Diencephalon (tissue), 1 donor: Measurements from ENCODE around the gene RNF123. TPM values are rescaled to one million over a fixed set of nuclear protein-coding genes. Genes with fewer than 3 reads are reported as not detected.

ENCODE experiments used
- small RNA-seq: library from RNA; depleted of rRNA; stranded (forward); fragments of <200 nt; gene quantifications from one replicate; pipeline ENCODE3, GENCODE V24; 2014
- total RNA-seq: library from RNA; depleted of rRNA; stranded (reverse); fragments of >200 nt; gene quantifications from one replicate; pipeline ENCODE4 v1.2.3, GENCODE V29; 2014

The RNF123 gene
- total RNA-seq: 28.6 TPM

DNA sequence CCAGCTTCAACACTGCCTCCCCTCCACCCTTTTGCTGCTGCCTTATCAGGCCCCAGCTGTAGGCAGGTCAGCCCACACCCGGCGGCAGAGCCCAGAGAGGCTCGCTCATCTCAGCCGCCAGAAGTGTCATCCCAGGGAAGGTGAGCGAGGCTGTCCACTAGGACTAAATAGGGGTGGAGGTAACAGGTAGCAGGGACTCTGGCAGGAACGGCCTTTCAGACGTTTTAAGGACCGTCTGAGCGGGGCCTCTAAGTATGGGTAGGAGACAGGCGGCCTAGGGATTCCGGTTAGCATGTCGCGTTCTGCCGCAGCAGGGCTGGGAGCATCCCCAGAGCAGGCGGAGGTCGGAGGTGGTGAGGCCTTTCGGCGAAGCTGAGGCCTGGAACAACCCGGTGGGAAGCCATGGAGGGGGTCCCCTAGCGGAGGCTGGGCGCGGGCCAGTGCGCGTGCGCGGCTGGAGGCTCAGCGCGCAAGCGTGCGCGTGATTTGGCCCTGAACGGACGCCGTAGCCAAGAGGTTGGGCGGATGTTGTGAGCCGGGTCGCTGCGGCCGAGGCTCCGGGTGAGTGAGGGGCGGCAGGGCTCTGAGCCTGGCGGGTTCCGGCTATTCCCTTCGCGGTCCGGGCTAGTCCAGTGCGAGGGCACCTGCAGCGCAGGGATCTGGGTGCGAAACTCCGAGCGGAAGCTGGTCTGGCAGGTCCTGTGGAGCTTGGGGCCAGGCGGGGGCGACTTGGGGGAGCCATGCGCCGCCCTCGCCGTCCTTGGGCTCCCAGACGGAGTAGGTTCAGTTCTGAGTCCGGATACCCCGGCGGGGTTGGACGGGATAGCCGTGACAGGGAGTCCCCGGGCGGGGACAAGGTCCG lies at the start of gene RNF123, which contains the start of gene MST1:
RNF123 (plus strand) TSS at position 512 of the 862 bp plus-strand sequence. CDS start 1,609 bp downstream, outside the sequence.
MST1 (minus strand) TSS at position 429 of the 862 bp plus-strand sequence. CDS start 783 bp downstream, outside the sequence.

DNA sequence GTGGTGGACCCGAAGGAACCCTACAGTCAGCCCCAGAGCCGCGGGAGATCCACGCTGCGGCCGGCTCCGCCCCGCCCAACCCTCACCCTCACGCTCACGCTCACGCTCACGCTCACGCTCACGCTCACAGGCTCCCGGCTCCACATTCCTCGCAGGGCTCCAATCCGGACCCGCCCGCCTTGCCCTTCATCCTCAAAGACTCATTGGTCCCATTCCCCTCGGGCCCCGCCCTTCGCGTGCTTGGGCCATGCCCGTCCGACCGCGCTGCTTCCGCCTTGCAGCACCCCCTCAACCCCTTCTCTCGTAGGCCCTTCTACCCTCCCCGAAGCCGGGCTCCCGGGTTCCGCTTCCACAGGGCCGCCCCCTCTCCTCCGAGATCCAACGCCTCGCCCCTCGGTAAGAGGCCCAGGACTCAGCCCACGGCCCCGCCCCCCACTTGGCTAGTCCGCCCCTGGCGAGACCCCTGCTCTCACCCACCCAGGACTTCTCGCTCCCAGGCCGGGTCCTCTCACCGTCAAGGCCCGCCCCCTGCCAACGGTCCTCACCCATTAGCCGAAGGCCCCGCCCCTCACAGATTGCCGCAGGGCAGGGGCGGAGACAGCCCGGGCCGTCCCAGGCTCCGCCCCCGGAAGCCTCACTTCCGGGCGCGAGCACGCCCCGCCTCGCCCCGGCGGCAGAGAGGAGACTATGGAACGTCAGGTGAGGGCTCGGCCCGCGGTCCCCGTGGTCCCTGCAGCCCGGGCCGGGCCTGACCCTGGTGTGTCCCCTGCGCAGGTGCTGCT lies 15.5 kb upstream of the RNF123 start, which contains the start of gene APEH:
APEH (plus strand) TSS at position 637 of the 782 bp plus-strand sequence; CDS start at position 688, 51 bp downstream.

DNA sequence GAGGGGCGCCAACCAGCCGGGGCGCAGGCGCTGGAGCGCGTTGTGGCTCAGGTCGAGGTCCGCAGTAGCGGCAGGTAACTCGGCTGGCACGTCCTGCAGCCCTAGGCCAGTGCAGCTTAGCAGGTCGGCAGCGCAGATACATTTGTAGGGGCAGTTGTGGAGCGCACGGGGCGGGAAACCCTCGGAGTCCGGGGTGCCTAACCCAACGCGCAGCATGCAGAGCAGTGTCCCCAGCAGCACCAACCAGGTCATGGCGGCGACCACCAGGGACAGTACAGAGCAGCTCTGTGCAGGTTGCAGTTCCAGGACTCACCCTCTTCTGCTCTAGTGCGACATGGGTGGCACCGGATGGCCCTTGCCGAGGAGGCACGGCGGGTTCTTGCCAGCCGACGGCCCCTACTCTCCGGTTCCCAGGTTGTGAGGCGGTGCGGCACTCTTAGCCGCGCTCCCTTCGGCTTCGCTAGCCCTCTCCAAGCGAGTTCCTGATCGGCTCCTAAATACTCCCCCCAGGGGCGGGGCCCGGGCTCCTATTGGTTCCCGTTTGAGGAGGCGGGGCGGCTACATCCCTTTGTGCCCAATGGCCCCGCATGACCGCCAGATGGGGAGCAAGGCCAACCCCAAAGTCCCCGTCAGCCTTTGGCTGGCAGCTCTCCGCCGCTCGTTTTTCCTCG lies 30.0 kb downstream of the RNF123 start, which contains the start of gene AMIGO3:
AMIGO3 (minus strand) TSS at position 471 of the 671 bp plus-strand sequence; CDS start at position 252, 219 bp downstream.

DNA sequence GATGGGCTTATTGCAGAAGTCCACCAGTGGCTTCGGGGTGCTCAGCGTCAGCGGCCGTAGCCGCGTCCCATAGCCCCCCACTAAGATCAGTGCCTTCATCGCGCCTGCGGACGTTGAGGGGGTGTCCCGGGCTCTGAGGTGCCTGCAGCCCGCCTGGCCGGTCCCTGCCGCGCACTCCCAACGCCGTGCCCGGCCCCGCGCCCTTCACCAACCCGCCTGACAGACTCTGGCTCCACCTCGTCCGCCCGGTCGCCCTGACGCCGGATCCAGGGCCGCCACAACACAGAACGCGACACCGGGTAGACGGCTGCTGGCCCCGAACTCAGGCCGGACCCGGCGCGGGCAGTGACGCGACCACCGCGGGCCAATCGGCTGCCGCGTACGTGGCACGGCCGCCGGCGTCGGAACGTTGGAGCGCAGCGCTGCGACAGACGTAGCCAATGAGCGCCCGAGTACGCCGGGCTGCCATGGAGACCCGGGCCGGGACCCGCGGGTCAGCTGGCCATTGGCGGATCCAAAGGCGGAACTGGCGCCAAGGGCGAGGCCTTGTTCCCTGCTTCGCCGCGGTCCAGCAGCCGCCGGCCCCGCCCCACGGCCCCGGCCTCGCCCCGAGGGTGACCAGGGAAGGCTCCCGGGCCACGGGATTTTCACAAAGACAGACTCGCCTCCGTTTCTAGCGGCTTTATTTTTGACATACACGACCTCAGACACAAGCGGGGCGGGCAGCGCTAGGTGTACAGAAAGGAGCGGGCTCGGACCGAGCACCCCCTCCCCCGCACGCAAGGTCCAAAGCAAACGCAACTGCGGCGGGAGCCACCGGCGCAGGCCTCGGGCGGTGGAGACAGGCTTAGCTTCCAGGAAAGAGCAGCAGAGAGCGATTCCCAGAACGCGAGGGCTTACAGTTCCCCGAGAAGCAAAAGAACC lies 34.5 kb downstream of the RNF123 start, which contains the start of gene GMPPB:
GMPPB (minus strand) TSS at position 324 of the 924 bp plus-strand sequence; CDS start at position 99, 225 bp downstream.

Small RNA genes within 50 kb of the gene (small RNA-seq; reads per million reads assigned to genes)
- not detected for gene AMIGO3
- gene COX6CP14: not detected

Other genes with a start within 250 kb of the RNF123 start
- gene DAG1, start 219.3 kb upstream of the RNF123 start, total RNA-seq: 33.4 TPM
- 11.5 TPM for gene BSN, start 135.1 kb upstream of the RNF123 start, total RNA-seq
- 75.2 TPM for gene APEH, start 15.2 kb upstream of the RNF123 start, total RNA-seq
- gene MST1, start 83 bp upstream of the RNF123 start, total RNA-seq: 7.6 TPM
- gene AMIGO3, start 30.1 kb downstream of the RNF123 start, total RNA-seq: 0.92 TPM
- gene GMPPB, start 34.4 kb downstream of the RNF123 start, total RNA-seq: 11.1 TPM
- gene IP6K1, start 97.0 kb downstream of the RNF123 start, total RNA-seq: 55.8 TPM
- 0.23 TPM for gene CDHR4, start 110.3 kb downstream of the RNF123 start, total RNA-seq
- gene INKA1, start 113.7 kb downstream of the RNF123 start, total RNA-seq: 5.1 TPM
- gene UBA7, start 124.4 kb downstream of the RNF123 start, total RNA-seq: 8.3 TPM
- gene TRAIP, start 167.0 kb downstream of the RNF123 start, total RNA-seq: 4.4 TPM
- gene CAMKV, start 180.3 kb downstream of the RNF123 start, total RNA-seq: 144 TPM
- 0.92 TPM for gene MST1R, start 214.3 kb downstream of the RNF123 start, total RNA-seq
- 14.3 TPM for gene MON1A, start 240.3 kb downstream of the RNF123 start, total RNA-seq